ENCODE measurements around the gene DAGLA.

DNA sequence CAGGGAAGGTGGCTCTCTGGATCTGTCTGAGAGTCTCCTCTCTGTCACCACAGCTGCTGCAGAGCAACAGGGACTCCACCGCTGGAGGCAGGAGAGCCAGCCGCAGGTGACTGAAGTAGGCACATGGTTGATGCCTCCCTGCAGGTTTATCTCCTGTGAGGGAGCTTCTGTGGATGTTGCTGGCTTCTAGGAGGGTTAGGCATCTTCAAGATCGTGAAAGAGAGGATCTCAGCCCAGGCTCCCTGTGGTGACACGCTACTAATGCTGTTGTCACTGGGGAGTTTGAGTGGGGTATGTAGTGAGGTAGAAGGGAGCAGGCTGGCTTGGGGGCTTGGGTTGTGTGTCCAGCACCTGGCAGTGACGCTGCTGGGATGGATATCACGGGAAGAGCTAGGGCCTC, 34.1 kb downstream of the DAGLA start:
- TF ChIP-seq POLR2A (IDR thresholded peaks at IDR 0.05; ENCODE audit: low read depth, low read length) (no peak), TAF1 (IDR thresholded peaks at IDR 0.05; ENCODE audit: low read depth, low read length) (no peak)
